ENCODE results near the gene ATP8B3. TPM values are rescaled to one million over a fixed set of nuclear protein-coding genes. Genes with fewer than 3 reads are reported as not detected.

Gene ATP8B3
- total RNA-seq, 4 donors from 2014 or later, result 0.27 to 0.75 TPM; not detected in 2

GRCh38 chr19:1754018-1754635 lies 57.9 kb downstream of the ATP8B3 start:
- in situ Hi-C loops (cut with MboI; ENCODE audit: low pct_ligation_motif_present in 1 of 4, low pct_unique_long_range_greater_than_20kb in 1 of 4, low sequenced_read_pairs in 3 of 4), result no loop called here
- H3K27ac ChIP-seq, result no peak overlapping the region
- TF ChIP-seq EP300 (IDR thresholded peaks at IDR 0.05; ENCODE audit: low read depth) (no peak), POLR2AphosphoS5 (IDR thresholded peaks at IDR 0.05) (no peak), CTCF (IDR thresholded peaks at IDR 0.05) (no peak), POLR2A (IDR thresholded peaks at IDR 0.05) (no peak)
- intact Hi-C loops (cut with DNase I; ENCODE audit: low total_unique reads), result no loop called here
- WGBS, 2 donors (ENCODE audit: low coverage in 1 of 2), result 7% methylated on average over 15 of the region's 105 CpGs; no CpG with 5 or more reads in 1 of the 2 donors
- no peak for DNase-seq
- H3K9me3 ChIP-seq, result no peaks in the 10 kb centered on the region
- no peaks in the 10 kb centered on the region for H3K36me3 ChIP-seq
- no peak overlapping the region for H3K4me3 ChIP-seq
- H3K4me1 ChIP-seq, result peaks cover 9 to 26% (median 16%) of the 10 kb centered on the region in 4 donors
- peaks cover 91% of the 10 kb centered on the region for H3K27me3 ChIP-seq

DNA sequence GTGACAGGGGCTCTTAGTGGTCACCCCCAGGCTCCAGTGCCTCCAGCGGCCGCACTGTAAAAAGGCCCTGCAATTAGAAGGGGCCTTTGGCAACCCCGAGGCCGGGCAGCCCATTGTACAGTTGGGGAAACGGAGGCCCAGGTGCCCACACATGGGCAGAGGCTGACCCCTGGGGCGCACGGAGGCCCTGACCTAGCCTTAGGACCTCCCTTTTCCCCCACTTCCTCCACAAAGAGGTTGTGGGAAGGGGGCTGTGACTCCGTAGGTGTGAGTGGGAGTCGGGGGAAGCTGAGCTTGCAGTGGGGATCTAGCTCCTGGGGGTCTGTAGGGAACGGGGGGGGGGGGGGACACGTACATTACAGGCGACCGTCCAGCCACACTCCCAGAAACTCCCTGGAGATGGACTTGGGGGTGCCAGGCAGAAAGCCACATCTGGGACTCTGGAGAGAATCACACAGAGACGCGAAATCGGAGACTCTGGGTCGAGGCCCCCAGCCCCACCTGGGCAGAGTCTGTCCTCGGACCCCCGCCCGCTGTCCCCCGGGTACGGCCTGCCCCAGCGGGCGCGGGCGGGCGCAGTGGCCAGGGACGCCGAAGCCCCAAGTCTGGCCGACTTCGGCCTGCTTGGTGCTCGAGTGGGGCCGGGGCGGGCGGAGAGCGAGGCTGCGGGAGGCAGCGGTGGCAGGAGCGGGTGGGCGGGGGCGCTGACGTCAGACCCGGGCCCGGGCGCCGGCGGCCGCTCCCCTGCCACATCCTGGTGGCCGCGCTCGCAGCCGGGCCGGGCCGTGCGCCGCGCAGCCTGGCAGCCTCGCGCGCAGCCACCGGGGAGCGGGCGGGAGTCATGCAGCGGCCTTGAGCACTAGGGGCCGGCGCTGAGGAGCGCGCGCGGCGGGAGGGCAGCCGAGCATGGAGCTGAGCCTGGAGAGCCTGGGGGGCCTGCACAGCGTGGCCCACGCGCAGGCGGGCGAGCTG lies 59.0 kb downstream of the ATP8B3 start, which contains the start of gene ONECUT3:
ONECUT3 (plus strand) TSS at position 750 of the 972 bp plus-strand sequence; CDS start at position 907, 157 bp downstream.
- intact Hi-C loops (cut with DNase I; ENCODE audit: low total_unique reads), result no loop called here
- Histone ChIP-seq H3K9me3 (no peaks in the 10 kb centered on the region), H3K36me3 (no peaks in the 10 kb centered on the region), H3K27ac (no peak within 1 kb of the TSS), H3K4me3 (no peak within 1 kb of the TSS), H3K27me3 (peaks cover 91% of the 10 kb centered on the region), H3K4me1 (peaks cover 18 to 37% (median 27%) of the 10 kb centered on the region in 4 donors)
- 9% methylated on average over 38 of the region's 77 CpGs; no CpG with 5 or more reads in 1 of the 2 donors for WGBS, 2 donors (ENCODE audit: low coverage in 1 of 2)
- in situ Hi-C loops (cut with MboI; ENCODE audit: low pct_ligation_motif_present in 1 of 4, low pct_unique_long_range_greater_than_20kb in 1 of 4, low sequenced_read_pairs in 3 of 4), result no loop called here
- DNase-seq, result no peak
- TF ChIP-seq CTCF (IDR thresholded peaks at IDR 0.05), result no peak
- no peak for TF ChIP-seq EP300 (IDR thresholded peaks at IDR 0.05; ENCODE audit: low read depth)
- no peak for TF ChIP-seq POLR2A (IDR thresholded peaks at IDR 0.05)
- TF ChIP-seq POLR2AphosphoS5 (IDR thresholded peaks at IDR 0.05), result no peak

GRCh38 chr19:1752009-1752756 lies 59.9 kb downstream of the ATP8B3 start:
- Histone ChIP-seq H3K9me3 (no peaks in the 10 kb centered on the region), H3K4me1 (peaks cover 18 to 30% (median 27%) of the 10 kb centered on the region in 4 donors), H3K36me3 (no peaks in the 10 kb centered on the region), H3K4me3 (no peak overlapping the region), H3K27ac (no peak overlapping the region), H3K27me3 (peaks cover 91% of the 10 kb centered on the region)
- no peak for DNase-seq
- in situ Hi-C loops (cut with MboI; ENCODE audit: low pct_ligation_motif_present in 1 of 4, low pct_unique_long_range_greater_than_20kb in 1 of 4, low sequenced_read_pairs in 3 of 4) (no loop called here), intact Hi-C loops (cut with DNase I; ENCODE audit: low total_unique reads) (no loop called here)
- TF ChIP-seq EP300 (IDR thresholded peaks at IDR 0.05; ENCODE audit: low read depth) (no peak), POLR2AphosphoS5 (IDR thresholded peaks at IDR 0.05) (no peak), POLR2A (IDR thresholded peaks at IDR 0.05) (no peak), CTCF (IDR thresholded peaks at IDR 0.05) (no peak)
- WGBS, 2 donors (ENCODE audit: low coverage in 1 of 2), result 0 to 13% methylated on average over 2 to 12 of the region's 16 CpGs
